ENCODE data around the gene IQSEC2.

DNA sequence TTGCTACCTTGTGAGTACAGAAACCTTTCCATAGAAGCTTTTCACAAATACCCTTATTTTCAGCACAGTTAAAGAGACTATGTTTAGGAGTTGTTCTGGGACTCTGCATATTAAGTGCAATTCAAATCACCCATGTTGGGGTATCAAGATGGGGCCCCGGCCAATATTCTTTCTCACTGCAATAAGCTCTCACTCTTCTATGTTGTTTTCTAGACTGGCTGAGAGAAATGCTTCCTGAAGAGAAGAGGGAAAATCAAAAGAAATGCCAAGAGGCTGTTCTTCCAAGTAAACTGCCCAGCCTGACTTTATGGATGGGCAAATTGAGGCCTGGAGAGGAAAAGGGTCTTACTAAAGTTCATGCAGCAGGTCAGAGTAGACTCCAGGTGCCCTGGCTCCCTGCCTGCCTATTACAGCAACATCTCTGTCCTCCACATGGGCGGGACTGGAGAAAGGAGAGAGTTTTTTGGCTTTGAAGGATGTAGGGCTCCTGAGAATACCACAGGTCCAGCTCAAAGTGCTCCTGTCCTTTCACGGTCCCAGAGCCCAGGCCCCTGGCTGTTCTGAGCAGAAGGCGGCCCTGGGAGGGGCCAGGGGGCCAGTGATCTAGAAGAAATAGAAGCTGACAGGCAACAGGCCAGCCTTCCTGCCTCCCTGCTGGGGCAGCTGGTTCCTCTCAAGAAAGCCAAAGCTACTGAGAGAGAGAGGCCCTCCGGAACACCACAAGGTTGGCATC is 745 bp upstream of the IQSEC2 start:
- TF ChIP-seq, protein P1, sequence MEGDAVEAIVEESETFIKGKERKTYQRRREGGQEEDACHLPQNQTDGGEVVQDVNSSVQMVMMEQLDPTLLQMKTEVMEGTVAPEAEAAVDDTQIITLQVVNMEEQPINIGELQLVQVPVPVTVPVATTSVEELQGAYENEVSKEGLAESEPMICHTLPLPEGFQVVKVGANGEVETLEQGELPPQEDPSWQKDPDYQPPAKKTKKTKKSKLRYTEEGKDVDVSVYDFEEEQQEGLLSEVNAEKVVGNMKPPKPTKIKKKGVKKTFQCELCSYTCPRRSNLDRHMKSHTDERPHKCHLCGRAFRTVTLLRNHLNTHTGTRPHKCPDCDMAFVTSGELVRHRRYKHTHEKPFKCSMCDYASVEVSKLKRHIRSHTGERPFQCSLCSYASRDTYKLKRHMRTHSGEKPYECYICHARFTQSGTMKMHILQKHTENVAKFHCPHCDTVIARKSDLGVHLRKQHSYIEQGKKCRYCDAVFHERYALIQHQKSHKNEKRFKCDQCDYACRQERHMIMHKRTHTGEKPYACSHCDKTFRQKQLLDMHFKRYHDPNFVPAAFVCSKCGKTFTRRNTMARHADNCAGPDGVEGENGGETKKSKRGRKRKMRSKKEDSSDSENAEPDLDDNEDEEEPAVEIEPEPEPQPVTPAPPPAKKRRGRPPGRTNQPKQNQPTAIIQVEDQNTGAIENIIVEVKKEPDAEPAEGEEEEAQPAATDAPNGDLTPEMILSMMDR (IDR thresholded peaks at IDR 0.05 in 8 of 11, conservative IDR thresholded peaks at IDR 0.05 in 3 of 11) = no peak
- no peak for TF ChIP-seq POLR2A (IDR thresholded peaks at IDR 0.05)
